ENCODE measurements around the gene VIT.

The VIT gene

DNA sequence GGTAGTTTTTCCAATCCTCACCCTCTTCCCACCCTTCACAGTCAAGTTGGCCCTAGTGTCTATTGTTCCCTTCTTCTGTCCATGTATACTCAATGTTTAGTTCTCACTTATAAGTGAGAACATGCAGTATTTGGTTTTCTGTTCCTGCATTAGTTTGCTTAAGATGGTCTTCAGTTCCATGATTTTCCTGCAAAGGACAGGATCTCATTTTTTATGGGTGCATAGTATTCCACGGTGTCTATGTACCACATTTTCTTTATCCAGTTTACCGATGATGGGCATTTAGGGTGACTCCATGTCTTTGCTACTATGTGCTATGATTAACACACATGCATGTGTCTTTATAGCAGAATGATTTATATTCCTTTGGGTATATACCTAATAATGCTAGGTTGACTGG lies 165.4 kb downstream of the VIT start:
- Histone ChIP-seq H3K27ac (replicated peaks) (no peak overlapping the region), H3K4me3 (replicated peaks; ENCODE audit: insufficient read depth, low read length) (no peak overlapping the region), H3K27me3 (ENCODE audit: insufficient read depth, poor library complexity, severe bottlenecking) (no peaks in the 10 kb centered on the region)
- DNase-seq (ENCODE audit: low read depth in 1 of 2, low spot score in 1 of 2) = no peak
- TF ChIP-seq GABPA (IDR thresholded peaks at IDR 0.05; ENCODE audit: low read depth) (no peak), SPI1 (IDR thresholded peaks at IDR 0.05; ENCODE audit: borderline replicate concordance, low read depth) (no peak), POLR2AphosphoS5 (IDR thresholded peaks at IDR 0.05; ENCODE audit: low read depth) (no peak)
- TF ChIP-seq, protein P1, sequence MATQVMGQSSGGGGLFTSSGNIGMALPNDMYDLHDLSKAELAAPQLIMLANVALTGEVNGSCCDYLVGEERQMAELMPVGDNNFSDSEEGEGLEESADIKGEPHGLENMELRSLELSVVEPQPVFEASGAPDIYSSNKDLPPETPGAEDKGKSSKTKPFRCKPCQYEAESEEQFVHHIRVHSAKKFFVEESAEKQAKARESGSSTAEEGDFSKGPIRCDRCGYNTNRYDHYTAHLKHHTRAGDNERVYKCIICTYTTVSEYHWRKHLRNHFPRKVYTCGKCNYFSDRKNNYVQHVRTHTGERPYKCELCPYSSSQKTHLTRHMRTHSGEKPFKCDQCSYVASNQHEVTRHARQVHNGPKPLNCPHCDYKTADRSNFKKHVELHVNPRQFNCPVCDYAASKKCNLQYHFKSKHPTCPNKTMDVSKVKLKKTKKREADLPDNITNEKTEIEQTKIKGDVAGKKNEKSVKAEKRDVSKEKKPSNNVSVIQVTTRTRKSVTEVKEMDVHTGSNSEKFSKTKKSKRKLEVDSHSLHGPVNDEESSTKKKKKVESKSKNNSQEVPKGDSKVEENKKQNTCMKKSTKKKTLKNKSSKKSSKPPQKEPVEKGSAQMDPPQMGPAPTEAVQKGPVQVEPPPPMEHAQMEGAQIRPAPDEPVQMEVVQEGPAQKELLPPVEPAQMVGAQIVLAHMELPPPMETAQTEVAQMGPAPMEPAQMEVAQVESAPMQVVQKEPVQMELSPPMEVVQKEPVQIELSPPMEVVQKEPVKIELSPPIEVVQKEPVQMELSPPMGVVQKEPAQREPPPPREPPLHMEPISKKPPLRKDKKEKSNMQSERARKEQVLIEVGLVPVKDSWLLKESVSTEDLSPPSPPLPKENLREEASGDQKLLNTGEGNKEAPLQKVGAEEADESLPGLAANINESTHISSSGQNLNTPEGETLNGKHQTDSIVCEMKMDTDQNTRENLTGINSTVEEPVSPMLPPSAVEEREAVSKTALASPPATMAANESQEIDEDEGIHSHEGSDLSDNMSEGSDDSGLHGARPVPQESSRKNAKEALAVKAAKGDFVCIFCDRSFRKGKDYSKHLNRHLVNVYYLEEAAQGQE (IDR thresholded peaks at IDR 0.05; ENCODE audit: insufficient replicate concordance, low read depth) = no peak
- TF ChIP-seq, protein P2, sequence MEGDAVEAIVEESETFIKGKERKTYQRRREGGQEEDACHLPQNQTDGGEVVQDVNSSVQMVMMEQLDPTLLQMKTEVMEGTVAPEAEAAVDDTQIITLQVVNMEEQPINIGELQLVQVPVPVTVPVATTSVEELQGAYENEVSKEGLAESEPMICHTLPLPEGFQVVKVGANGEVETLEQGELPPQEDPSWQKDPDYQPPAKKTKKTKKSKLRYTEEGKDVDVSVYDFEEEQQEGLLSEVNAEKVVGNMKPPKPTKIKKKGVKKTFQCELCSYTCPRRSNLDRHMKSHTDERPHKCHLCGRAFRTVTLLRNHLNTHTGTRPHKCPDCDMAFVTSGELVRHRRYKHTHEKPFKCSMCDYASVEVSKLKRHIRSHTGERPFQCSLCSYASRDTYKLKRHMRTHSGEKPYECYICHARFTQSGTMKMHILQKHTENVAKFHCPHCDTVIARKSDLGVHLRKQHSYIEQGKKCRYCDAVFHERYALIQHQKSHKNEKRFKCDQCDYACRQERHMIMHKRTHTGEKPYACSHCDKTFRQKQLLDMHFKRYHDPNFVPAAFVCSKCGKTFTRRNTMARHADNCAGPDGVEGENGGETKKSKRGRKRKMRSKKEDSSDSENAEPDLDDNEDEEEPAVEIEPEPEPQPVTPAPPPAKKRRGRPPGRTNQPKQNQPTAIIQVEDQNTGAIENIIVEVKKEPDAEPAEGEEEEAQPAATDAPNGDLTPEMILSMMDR (IDR thresholded peaks at IDR 0.05; ENCODE audit: insufficient read depth, low read length) = no peak

Measured in HL-60 (cell line).